ENCODE data around the gene SUPT4H1.
"Not testable (repeated sequence)": the region's sequence is repeated elsewhere in the genome, so short reads cannot be mapped to it uniquely, and the experiment has no call there.

Gene SUPT4H1

DNA sequence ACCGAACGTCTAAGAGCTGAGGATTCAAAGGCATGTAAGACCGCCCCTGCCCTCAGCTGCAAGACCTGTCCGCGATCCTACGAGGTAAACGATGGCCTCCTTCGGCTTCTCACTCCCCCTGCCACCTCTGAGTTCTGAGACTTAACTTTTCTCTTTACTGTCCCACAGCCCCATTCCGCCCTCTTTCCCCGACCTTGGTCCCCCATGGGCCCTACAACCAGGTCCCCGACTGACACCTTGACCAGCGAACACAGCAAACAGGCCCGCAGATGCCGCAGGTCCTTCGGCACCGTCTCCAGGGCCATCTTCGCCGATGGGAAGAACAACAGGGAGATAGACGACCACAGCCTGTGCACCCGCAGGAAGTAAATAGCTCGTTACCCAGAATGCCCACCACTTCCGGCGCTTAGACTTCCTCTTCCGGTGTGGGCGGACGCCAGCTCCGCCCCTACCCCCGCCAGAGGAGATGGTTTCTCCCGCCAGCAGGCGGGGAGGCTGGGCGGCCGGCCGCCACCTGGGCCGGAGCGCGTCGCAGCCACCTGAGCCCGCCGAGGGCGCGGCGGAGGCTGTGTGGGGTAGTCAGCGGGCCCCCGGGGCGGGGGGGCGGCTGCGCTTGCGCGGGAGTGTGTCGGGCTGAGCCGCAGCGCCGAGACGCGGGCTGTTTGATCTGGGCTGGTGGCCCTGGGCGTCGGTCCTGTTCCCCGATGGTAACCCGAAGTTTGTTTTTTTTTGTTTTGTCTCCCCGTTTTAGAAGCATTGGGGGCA, at the start of gene SUPT4H1:
Gene SUPT4H1 (minus strand): TSS at position 371 of the 765 bp plus-strand sequence. CDS start 66 bp downstream, at position 305.
- peak within 1 kb of the TSS; percentile 100 for H3K4me3 ChIP-seq (ENCODE audit: low read depth, low read length)
- TF ChIP-seq, protein P1, sequence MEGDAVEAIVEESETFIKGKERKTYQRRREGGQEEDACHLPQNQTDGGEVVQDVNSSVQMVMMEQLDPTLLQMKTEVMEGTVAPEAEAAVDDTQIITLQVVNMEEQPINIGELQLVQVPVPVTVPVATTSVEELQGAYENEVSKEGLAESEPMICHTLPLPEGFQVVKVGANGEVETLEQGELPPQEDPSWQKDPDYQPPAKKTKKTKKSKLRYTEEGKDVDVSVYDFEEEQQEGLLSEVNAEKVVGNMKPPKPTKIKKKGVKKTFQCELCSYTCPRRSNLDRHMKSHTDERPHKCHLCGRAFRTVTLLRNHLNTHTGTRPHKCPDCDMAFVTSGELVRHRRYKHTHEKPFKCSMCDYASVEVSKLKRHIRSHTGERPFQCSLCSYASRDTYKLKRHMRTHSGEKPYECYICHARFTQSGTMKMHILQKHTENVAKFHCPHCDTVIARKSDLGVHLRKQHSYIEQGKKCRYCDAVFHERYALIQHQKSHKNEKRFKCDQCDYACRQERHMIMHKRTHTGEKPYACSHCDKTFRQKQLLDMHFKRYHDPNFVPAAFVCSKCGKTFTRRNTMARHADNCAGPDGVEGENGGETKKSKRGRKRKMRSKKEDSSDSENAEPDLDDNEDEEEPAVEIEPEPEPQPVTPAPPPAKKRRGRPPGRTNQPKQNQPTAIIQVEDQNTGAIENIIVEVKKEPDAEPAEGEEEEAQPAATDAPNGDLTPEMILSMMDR (conservative IDR thresholded peaks at IDR 0.05; ENCODE audit: low read depth, low read length): no peak
- peak; percentile 95 for DNase-seq (ENCODE audit: low read depth)

- no peak for DNase-seq (ENCODE audit: low read depth)
- TF ChIP-seq, protein P1 (conservative IDR thresholded peaks at IDR 0.05; ENCODE audit: low read depth, low read length): no peak
- no peak overlapping the region for H3K4me3 ChIP-seq (ENCODE audit: low read depth, low read length)
Measured at GRCh38 chr17:58401287-58401686, 49.3 kb upstream of the SUPT4H1 start.

- DNase-seq (ENCODE audit: low read depth): no peak
- no peak overlapping the region for H3K4me3 ChIP-seq (ENCODE audit: low read depth, low read length)
- TF ChIP-seq, protein P1 (conservative IDR thresholded peaks at IDR 0.05; ENCODE audit: low read depth, low read length): no peak
Measured at GRCh38 chr17:58400826-58401225, 48.8 kb upstream of the SUPT4H1 start.

GRCh38 chr17:58399974-58400373, 48.0 kb upstream of the SUPT4H1 start:
- no peak overlapping the region for H3K4me3 ChIP-seq (ENCODE audit: low read depth, low read length)
- no peak for DNase-seq (ENCODE audit: low read depth)
- TF ChIP-seq, protein P1 (conservative IDR thresholded peaks at IDR 0.05; ENCODE audit: low read depth, low read length): no peak

DNA sequence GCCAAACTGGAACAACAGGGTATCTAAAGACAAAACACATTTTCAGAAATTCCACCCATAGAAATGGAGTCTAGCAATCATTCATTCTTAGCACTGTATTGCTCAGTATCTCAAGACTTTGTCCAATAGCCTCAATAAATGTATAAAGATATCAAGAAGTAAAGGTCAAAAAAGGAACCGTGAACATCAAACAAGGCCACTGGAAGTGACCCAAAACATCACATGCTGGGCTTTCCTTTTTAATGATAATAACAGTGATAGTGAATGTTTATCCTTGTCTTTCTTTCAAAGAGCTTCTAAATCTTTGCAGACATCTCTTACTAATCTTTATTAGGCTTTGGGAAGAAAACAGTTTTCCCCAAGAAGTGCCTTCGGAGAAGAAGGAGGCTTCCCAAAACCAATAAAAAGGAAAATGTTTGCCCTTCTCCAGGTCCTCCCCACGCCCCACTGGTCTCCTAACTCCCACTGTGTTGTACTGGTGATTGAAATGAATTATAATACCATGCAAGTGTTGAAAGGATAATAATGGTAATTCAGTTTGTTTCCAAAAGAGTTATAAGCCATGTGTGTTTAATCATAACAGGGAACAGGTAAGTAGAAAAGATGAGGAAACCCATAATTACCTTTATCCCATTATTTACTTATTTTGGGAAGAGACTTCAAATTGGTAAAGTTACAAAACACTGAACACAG, 46.7 kb upstream of the SUPT4H1 start:
- DNase-seq (ENCODE audit: low read depth): no peak
- no peak overlapping the region for H3K4me3 ChIP-seq (ENCODE audit: low read depth, low read length)
- TF ChIP-seq, protein P1 (conservative IDR thresholded peaks at IDR 0.05; ENCODE audit: low read depth, low read length): no peak

GRCh38 chr17:58397421-58397820, 45.4 kb upstream of the SUPT4H1 start:
- not testable (repeated sequence) for DNase-seq (ENCODE audit: low read depth); H3K4me3 ChIP-seq (ENCODE audit: low read depth, low read length)

DNA sequence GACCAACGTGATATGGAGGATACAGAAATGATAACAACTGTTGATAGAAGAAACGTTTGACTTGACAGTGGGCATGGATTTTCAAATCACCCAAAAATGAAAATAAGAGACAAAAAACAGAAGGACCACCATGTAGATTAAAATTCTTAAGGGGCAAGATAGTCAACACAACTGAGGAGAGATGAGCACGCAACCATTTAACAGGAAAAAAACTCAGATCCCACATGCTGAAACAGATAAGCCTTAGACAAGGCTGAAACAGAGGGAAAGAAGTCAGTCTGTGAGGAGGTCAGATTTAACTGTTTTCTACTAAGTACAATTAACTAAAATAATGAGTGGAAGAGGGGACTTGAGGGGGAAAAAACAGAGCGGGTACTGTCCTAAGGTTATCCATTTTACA, 44.2 kb upstream of the SUPT4H1 start:
- TF ChIP-seq, protein P1 (conservative IDR thresholded peaks at IDR 0.05; ENCODE audit: low read depth, low read length): no peak
- DNase-seq (ENCODE audit: low read depth): no peak

More for the DNA sequence above, 44.2 kb upstream of the SUPT4H1 start:
- no peak overlapping the region for H3K4me3 ChIP-seq (ENCODE audit: low read depth, low read length)
